ENCODE measurements around the gene IFI27L1.
"Not testable (repeated sequence)": the region's sequence is repeated elsewhere in the genome, so short reads cannot be mapped to it uniquely, and the experiment has no call there.

IFI27L1 gene

GRCh38 chr14:94048691-94049624, 32.2 kb upstream of the IFI27L1 start:
- no peak for DNase-seq (ENCODE audit: low spot score)

GRCh38 chr14:94049625-94050023, 31.5 kb upstream of the IFI27L1 start:
- no peak for DNase-seq (ENCODE audit: low spot score)

DNA sequence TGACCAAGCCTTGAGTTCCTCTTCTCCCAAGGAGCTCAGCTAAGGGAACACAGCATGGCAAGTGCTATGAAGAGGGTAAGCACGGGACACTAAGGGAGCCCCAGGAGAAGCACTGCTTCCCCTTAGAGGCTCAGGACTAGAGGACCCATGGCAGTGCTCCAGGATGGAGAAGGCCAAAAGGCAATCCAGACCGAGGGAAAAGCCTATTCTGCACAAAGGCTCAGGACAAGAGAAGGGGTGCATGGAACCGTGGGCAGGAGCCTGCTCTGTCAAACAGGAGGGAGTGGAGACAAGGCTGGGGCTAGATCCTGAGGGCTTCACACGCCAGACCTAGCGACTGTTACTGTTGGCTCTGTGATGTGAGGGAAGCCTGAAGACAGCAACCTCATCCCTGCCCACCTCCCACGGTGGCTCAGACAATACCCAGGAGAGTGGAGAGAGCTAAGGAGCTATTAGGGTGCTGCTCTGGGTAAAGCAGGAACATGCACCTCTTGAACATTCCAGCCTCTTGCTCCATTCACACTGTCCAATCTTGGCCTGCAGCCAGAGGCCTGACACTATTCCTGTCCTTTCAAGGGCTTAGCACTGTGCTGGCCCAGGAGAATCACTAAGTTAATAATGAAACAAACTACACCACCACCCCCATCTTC, 30.8 kb upstream of the IFI27L1 start:
- no peak for DNase-seq (ENCODE audit: low spot score)

DNA sequence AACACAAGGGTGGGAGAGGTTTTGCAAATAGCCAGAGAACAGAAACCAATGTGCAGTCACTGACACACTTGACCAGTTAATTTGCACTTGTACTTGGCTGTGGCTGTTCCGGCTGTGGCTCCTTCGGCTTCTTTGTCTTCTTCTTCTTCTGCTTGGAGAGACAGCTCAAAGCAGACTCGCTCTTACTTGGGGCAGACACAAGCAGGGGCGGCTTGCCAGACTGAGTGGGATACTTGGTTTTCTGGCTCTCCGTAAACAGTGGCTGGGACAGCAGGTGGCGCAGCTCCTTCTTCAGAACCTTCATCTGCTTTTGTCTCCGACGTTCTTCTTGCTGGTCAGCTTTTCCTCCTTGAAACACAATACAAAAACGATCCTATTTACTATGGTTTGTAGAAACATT, 30.0 kb upstream of the IFI27L1 start:
- DNase-seq (ENCODE audit: low spot score), result no peak

DNA sequence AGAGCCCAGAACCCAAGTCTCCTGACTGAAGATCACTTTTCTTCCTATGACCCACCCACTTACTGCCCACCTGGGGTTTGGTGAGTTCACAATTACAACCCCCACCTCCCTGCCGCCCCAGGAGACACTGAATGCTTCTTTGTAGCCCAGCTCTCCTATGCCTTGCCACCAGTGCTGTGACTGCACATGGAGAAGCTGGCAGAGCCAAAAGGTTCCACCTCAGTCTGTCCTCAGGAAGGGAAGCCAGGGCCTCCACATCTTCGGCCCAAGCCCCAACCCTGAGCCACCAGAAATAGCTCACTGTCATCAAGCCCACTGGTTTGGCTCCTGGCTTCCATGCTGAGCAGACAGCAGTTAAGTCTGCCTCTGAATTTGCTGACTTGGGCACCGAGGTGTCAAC, 29.3 kb upstream of the IFI27L1 start:
- no peak for DNase-seq (ENCODE audit: low spot score)

DNA sequence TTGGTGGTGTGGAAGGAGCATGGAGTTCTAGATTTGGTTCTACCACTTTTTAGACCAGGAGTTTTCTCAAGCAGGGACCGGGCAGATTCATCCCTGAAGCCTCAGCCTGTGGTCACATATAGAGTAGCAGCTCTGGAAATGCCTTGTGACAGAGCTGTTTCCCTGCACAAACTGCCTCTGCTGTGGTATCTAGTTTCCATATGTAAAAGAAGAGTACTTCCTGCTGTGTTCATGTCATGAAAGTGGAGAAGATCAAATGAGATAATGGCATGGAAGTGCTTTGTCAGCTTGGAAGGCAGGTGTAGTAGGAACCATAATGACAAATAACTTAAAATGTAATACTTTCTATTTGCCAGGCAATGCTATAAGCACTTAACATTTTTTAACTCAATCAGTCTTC, 28.9 kb upstream of the IFI27L1 start:
- DNase-seq (ENCODE audit: low spot score), result no peak

DNA sequence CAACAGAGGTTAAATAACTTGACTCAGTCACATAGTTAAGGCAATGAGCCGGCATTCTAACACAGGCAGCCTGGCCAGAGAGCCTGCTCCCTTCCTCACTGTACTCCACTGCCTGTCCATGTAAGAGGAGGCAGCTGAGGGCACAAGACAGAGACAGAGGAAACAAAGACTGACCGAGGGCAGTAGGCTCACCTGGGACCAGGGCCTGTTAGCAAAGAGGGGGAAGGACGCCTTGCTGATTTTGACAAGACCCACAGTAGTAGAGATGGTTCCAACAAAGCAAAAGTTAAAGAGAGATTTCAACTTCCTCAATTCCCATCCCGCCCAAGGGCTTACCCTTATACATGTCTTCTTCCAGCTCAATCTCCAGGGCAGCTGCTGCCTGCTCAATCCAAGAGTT, 28.4 kb upstream of the IFI27L1 start:
- no peak for DNase-seq (ENCODE audit: low spot score)

DNA sequence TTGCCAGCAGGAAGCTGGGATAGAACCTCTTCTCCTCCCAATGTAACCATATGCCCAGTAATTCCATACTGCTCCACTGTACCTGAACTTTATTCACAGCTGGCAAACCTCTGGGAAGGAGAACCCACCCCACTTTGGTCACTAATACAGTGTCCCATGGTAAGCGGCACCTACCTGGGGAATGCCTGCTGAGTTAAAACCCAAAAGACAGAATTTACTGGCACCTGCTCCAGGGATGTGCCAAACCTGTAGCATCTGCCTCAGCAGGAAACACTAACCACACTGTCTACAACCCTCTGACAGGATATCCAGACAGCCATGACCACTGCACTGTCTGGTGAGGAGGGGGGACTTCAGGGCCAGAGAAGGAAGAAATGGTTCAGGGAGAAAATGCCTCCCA, 26.7 kb upstream of the IFI27L1 start:
- DNase-seq (ENCODE audit: low spot score), result no peak

- DNase-seq (ENCODE audit: low spot score), result no peak
Observed at GRCh38 chr14:94054936-94055335, 26.2 kb upstream of the IFI27L1 start.

- DNase-seq (ENCODE audit: low spot score), result no peak
Observed at GRCh38 chr14:94056579-94057308, 24.4 kb upstream of the IFI27L1 start.

GRCh38 chr14:94058128-94058673, 22.9 kb upstream of the IFI27L1 start:
- no peak for DNase-seq (ENCODE audit: low spot score)

- DNase-seq (ENCODE audit: low spot score), result no peak
Observed at GRCh38 chr14:94058674-94059138, 22.4 kb upstream of the IFI27L1 start.

- DNase-seq (ENCODE audit: low spot score), result no peak
Observed at GRCh38 chr14:94059998-94060397, 21.1 kb upstream of the IFI27L1 start.

DNA sequence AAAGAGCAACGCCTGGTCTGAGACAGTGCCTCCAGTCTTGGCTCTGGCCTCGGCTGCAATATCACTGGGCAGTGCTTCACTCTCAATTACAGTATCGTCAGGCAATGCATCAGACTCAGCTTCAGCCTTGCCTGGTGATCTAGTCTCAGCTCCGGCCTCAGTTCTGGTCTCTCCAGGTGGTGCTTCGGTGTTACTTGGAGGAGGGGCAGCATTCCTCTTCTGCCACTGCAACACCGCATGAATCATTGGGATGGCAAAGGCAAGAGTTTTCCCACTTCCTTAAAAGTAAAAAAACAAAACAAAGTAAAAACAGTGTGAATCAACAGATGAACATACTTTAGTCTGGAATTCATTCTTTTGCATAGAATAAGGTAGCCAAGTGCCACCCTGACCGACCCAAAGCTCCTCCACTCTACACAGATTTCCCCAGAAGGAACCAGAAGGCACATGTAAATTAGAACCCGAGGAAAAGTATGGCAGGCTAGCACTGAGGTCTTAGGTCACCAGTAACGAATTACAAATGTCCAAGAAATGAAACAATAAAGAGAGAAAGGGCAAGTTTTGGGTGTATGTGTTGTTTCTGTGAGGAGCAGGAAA, 18.7 kb upstream of the IFI27L1 start:
- no peak for DNase-seq (ENCODE audit: low spot score)

GRCh38 chr14:94066089-94066676, 14.9 kb upstream of the IFI27L1 start:
- DNase-seq (ENCODE audit: low spot score), result no peak

GRCh38 chr14:94072076-94072475, 9.0 kb upstream of the IFI27L1 start:
- not testable (repeated sequence) for DNase-seq (ENCODE audit: low spot score)

DNA sequence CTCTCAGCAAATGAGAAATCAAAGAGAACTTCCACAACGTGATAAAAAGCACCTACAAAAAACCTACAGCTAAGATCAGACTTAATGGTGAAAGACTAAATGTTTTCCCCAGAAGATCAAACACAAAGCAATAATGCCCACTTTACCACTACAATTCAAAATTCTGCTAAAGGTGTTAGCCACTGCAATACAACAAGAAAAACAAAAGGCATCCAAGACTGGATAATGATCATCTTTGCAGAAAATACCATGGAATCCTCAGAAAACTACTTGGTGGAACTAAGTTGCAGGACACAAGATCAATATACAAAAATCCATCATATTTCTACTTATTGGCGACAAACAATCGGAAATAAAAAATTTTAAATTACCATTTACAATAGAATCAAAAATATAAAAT, 6.6 kb upstream of the IFI27L1 start:
- DNase-seq (ENCODE audit: low spot score), result no peak

DNA sequence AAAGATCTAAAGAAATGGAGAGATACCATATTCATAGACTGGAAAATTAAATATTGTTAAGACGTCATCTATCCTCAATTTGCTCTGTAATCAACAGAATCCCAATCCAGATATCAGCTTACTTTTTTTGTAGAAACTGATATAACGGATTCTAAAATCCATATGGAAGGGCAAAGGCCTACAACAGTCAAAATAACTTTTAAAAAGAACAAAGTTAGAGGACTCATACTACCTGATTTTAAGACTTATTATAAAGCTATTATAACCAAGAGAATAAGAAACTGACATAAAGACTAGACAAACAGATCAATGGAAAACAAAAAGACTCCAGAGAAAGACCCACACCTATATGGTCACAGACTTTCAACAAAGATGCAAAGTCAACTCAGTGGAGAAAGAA, 6.1 kb upstream of the IFI27L1 start:
- no peak for DNase-seq (ENCODE audit: low spot score)

- no peak for DNase-seq (ENCODE audit: low spot score)
Observed at GRCh38 chr14:94077111-94077821, 3.8 kb upstream of the IFI27L1 start.

DNA sequence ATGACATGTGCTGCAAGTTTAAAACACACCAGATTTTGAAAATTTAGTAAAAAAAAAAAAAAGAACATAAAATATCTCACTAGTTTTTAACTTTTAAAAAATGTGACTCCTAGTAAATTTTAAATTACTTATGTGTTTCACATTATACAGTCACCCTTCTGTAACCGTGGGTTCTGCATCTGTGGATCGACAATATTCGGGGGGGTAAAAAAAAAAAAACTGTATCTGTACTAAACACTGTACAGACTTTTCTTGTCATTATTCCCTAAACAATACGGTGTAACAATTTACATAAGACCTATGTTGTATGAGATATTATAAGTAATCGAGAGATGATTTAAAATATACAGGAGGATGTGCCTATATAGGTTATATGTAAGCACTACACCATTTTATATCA, 3.3 kb upstream of the IFI27L1 start:
- DNase-seq (ENCODE audit: low spot score), result no peak

Measured in HuH-7 (cell line).